ENCODE results near the gene FEM1A. TPM values are rescaled to one million over a fixed set of nuclear protein-coding genes. Genes with fewer than 3 reads are reported as not detected.
"Not testable (repeated sequence)": the region's sequence is repeated elsewhere in the genome, so short reads cannot be mapped to it uniquely, and the experiment has no call there.

FEM1A gene
- total RNA-seq, 2 donors from 2014 or later, result 19.7 to 24.0 TPM

DNA sequence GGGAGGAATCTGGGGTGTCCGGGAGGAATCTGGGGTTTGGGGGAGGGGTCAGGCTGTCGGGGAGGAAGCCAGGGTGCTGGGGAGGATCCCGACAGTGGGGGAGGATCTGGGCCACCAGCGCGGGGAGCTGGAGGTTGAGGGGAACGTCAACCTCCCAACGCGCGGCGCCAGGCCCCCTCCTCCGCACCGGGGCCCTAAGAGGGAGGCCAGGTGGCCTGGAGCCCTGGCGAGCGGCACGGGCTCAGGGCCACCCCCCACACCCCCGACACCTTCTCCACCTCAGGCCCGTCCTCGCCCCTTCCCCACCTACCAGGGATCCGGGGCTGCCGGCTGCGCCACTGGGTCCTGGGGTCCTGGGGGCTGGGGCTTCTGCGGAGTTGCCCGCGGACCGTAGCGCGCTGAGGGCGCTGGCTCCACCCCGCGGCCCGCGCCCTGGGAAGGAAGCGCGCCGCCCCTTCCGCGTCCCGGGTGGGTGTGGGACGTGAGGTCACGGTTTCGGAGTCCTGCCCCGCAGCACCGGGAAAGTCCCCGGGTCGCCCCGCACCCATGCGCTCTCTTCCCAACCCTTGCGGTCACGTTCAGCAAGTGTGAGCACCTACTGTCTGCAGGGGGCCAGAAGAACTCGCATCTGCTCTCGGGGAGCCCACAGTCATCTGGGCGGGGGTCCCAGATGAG lies 39.9 kb downstream of the FEM1A start, which contains the start of gene TICAM1:
Gene TICAM1, minus strand, starts transcription at position 409 of the 675 bp plus-strand sequence. CDS start 13,335 bp downstream, outside the sequence.
- H3K27ac Mint-ChIP-seq, result peak within 1 kb of the TSS; percentile 93
- no peaks in the 10 kb centered on the region for H3K27me3 Mint-ChIP-seq
- no peaks in the 10 kb centered on the region for H3K9me3 Mint-ChIP-seq
- H3K36me3 Mint-ChIP-seq, result peaks cover 8% of the 10 kb centered on the region
- DNase-seq (ENCODE audit: low spot score), result peak; percentile 93
- peak within 1 kb of the TSS; percentile 94 for H3K4me3 Mint-ChIP-seq
- ATAC-seq, result peak; percentile 96 to 97
- peaks cover 20 to 28% of the 10 kb centered on the region in 2 donors for H3K4me1 Mint-ChIP-seq (ENCODE audit: low read depth in 2 of 2)

- Mint-ChIP-seq H3K27ac (peak overlapping the region; percentile 93), H3K4me3 (peak overlapping the region; percentile 94), H3K4me1 (ENCODE audit: low read depth in 2 of 2) (peaks cover 20 to 30% of the 10 kb centered on the region in 2 donors)
- not testable (repeated sequence) for DNase-seq (ENCODE audit: low spot score); H3K27me3 Mint-ChIP-seq; H3K36me3 Mint-ChIP-seq; ATAC-seq; H3K9me3 Mint-ChIP-seq
Observed at GRCh38 chr19:4831979-4832340, 40.4 kb downstream of the FEM1A start.

DNA sequence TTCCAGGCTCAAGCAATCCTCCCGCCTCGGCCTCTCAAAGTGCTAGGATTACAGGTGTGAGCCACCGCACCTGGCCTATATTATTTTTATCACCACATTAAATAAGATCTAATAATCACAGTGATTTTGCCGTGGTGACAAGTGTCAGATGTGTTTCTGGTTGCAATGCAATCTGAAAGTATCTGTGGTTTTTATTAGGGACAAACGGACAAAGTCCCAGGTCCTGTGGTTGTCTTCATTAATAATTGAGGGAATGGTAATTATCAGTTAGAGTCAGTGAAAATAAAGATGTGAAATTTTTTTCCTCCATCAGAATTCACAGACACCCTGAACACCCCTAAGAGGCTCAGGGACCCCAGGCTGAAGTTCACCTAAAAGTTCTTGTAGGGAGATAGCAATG lies 41.2 kb downstream of the FEM1A start:
- Mint-ChIP-seq H3K27ac (peak overlapping the region; percentile 57 to 60), H3K4me1 (ENCODE audit: low read depth in 2 of 2) (peaks cover 25 to 34% of the 10 kb centered on the region in 2 donors), H3K36me3 (peaks cover 8% of the 10 kb centered on the region), H3K9me3 (no peaks in the 10 kb centered on the region), H3K4me3 (peak overlapping the region; percentile 55), H3K27me3 (no peaks in the 10 kb centered on the region)
- DNase-seq (ENCODE audit: low spot score) (no peak), ATAC-seq (no peak)

- peaks cover 4% of the 10 kb centered on the region for H3K36me3 Mint-ChIP-seq
- no peak for ATAC-seq
Observed at GRCh38 chr19:4839192-4839591, 47.7 kb downstream of the FEM1A start.

GRCh38 chr19:4843647-4843965 lies 52.1 kb downstream of the FEM1A start:
- H3K36me3 Mint-ChIP-seq, result peaks cover 4% of the 10 kb centered on the region
- no peak for ATAC-seq
- H3K4me1 Mint-ChIP-seq (ENCODE audit: low read depth in 2 of 2), result peaks cover 17% of the 10 kb centered on the region in 2 donors
- DNase-seq (ENCODE audit: low spot score), result no peak
- no peaks in the 10 kb centered on the region for H3K27me3 Mint-ChIP-seq
- no peak overlapping the region for H3K27ac Mint-ChIP-seq
- no peaks in the 10 kb centered on the region for H3K9me3 Mint-ChIP-seq
- H3K4me3 Mint-ChIP-seq, result no peak overlapping the region

More at GRCh38 chr19:4839192-4839591, 47.7 kb downstream of the FEM1A start:
- Mint-ChIP-seq H3K27ac (peak overlapping the region in 1 of 2 donors; percentile 31), H3K4me3 (no peak overlapping the region), H3K27me3 (no peaks in the 10 kb centered on the region), H3K4me1 (ENCODE audit: low read depth in 2 of 2) (peaks cover 22 to 28% of the 10 kb centered on the region in 2 donors), H3K9me3 (no peaks in the 10 kb centered on the region)
- DNase-seq (ENCODE audit: low spot score), result no peak

DNA sequence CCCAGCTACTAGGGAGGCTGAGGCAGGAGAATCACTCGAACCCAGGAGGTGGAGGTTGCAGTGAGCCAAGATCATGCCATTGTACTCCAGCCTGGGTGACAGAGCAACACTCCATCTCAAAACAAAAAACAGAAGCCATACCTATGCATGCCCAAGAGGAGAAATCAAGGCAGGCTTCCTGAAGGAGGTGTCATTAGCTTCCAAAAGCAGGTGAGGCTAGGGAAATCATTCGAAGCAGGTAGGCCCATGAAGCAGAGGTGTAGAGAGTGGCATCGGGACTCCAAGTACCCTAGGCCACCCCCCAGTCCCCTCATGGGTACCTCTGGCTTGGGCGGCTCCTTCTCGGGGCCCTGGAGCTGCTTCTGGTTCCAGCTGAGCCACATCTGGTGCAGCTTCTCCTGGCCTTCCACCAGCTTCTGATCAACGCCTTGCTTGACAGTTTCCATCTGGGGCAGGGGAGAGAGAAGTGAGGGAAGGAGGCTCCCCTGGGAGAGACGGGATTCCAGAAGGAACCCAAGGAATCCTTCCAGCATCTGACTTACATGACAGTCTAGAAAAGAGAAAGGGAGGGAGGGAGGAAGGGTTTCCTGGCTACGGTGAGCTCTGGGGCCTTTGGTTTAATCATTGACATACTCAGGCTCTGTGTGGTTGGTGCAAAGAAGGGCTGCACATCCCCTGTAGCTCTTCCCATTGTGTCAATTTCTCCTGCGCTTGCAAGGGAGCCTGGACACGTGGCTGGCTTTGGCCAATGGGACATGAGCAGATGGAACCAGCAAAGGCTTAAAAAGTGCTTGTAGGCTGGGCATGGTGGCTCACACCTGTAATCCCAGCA lies 53.0 kb downstream of the FEM1A start:
- peaks cover 4% of the 10 kb centered on the region for H3K36me3 Mint-ChIP-seq
- peaks cover 14 to 17% of the 10 kb centered on the region in 2 donors for H3K4me1 Mint-ChIP-seq (ENCODE audit: low read depth in 2 of 2)
- ATAC-seq (no peak), DNase-seq (ENCODE audit: low spot score) (no peak)
- H3K9me3 Mint-ChIP-seq, result no peaks in the 10 kb centered on the region
- H3K4me3 Mint-ChIP-seq, result no peak overlapping the region
- no peaks in the 10 kb centered on the region for H3K27me3 Mint-ChIP-seq
- no peak overlapping the region for H3K27ac Mint-ChIP-seq

DNA sequence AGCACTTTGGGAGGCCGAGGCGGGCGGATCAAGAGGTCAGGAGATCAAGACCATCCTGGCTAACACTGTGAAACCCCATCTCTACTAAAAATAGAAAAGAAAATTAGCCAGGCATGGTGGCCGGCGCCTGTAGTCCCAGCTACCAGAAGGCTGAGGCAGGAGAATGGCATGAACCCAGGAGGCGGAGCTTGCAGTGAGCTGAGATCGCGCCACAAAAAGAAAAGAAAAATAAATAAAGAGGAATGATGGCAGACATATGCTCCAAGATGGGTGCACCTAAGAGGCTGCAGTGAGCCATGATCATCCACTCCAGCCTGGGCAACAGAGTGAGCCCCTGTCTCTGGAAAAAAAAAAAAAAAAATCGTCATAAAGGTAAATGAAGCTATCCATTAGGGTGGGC lies 54.4 kb downstream of the FEM1A start:
- H3K36me3 Mint-ChIP-seq; H3K4me1 Mint-ChIP-seq (ENCODE audit: low read depth in 2 of 2); H3K27me3 Mint-ChIP-seq; ATAC-seq; H3K9me3 Mint-ChIP-seq; DNase-seq (ENCODE audit: low spot score); H3K4me3 Mint-ChIP-seq: not testable (repeated sequence)
- H3K27ac Mint-ChIP-seq, result peak overlapping the region in 1 of 2 donors; percentile 23

- Mint-ChIP-seq H3K4me3 (no peak overlapping the region), H3K4me1 (ENCODE audit: low read depth in 2 of 2) (peaks cover 0 to 6% of the 10 kb centered on the region in 2 donors), H3K36me3 (no peaks in the 10 kb centered on the region), H3K9me3 (no peaks in the 10 kb centered on the region), H3K27ac (no peak overlapping the region), H3K27me3 (no peaks in the 10 kb centered on the region)
- ATAC-seq (no peak), DNase-seq (ENCODE audit: low spot score) (no peak)
Observed at GRCh38 chr19:4847190-4847973, 55.8 kb downstream of the FEM1A start.

- Mint-ChIP-seq H3K9me3 (no peaks in the 10 kb centered on the region), H3K4me1 (ENCODE audit: low read depth in 2 of 2) (peaks cover 0 to 6% of the 10 kb centered on the region in 2 donors), H3K27me3 (no peaks in the 10 kb centered on the region), H3K4me3 (no peak overlapping the region), H3K36me3 (no peaks in the 10 kb centered on the region), H3K27ac (no peak overlapping the region)
- ATAC-seq, result no peak
- no peak for DNase-seq (ENCODE audit: low spot score)
Observed at GRCh38 chr19:4849019-4849418, 57.5 kb downstream of the FEM1A start.

Other genes with a start within 250 kb of the FEM1A start
- under 1 TPM in 1 of 2 donors, not detected in 1; 0.14 TPM for gene SEMA6B, start 232.1 kb upstream of the FEM1A start, total RNA-seq
- 10 to 100 TPM in 1 of 2 donors, 1 to 10 TPM in 1; 8.3 to 10.3 TPM for gene TNFAIP8L1, start 152.2 kb upstream of the FEM1A start, total RNA-seq
- gene MYDGF, start 121.4 kb upstream of the FEM1A start, total RNA-seq, result 100 to 1,000 TPM; 107 to 195 TPM
- gene DPP9, start 67.9 kb upstream of the FEM1A start, total RNA-seq, result 100 to 1,000 TPM; 125 to 175 TPM
- 10 to 100 TPM; 42.6 to 47.0 TPM for gene TICAM1, start 40.0 kb downstream of the FEM1A start, total RNA-seq
- gene PLIN3, start 75.9 kb downstream of the FEM1A start, total RNA-seq, result 10 to 100 TPM; 25.1 to 34.0 TPM
- gene ARRDC5, start 111.2 kb downstream of the FEM1A start, total RNA-seq, result 1 to 10 TPM; 1.6 to 2.2 TPM
- gene UHRF1, start 117.8 kb downstream of the FEM1A start, total RNA-seq, result 100 to 1,000 TPM in 1 of 2 donors, 10 to 100 TPM in 1; 75.5 to 201 TPM
- 10 to 100 TPM; 57.0 to 63.1 TPM for gene KDM4B, start 177.4 kb downstream of the FEM1A start, total RNA-seq

Data from natural killer cell treated with Interleukin-12 subunit alpha and Interleukin-12 subunit beta and Interleukin-15 and Interleukin-18, amount 100 ng/mL, for 72 hours (primary cell).